Activated naive CD8-positive, alpha-beta T cell treated with anti-CD3 and anti-CD28 coated beads, Interleukin-2, amount 50 U/mL, for 24 hours (primary cell): ENCODE data around the gene TTC9C.
"Not testable (repeated sequence)": the region's sequence is repeated elsewhere in the genome, so short reads cannot be mapped to it uniquely, and the experiment has no call there.

Source experiments
- ATAC-seq: fragments of 150-1000 bp; cut with Tn5 transposase; one replicate; pipeline ENCODE4 v1.10.0; 2021
- DNase-seq: peaks from one replicate; pipeline ENCODE4 v3.0.0; 2021
- H3K27ac Mint-ChIP-seq: one replicate; pipeline ENCODE4 v1.8.0; 2021; ENCODE audit warnings: mild to moderate bottlenecking, mixed read lengths
- H3K27me3 Mint-ChIP-seq: one replicate; pipeline ENCODE4 v1.8.0; 2021; ENCODE audit warnings: mixed read lengths
- H3K36me3 Mint-ChIP-seq: one replicate; pipeline ENCODE4 v1.8.0; 2021; ENCODE audit warnings: low read depth, mixed read lengths
- H3K4me1 Mint-ChIP-seq: one replicate; pipeline ENCODE4 v1.8.0; 2021; ENCODE audit warnings: mixed read lengths
- H3K4me3 Mint-ChIP-seq: one replicate; pipeline ENCODE4 v1.8.0; 2021; ENCODE audit warnings: mild to moderate bottlenecking, moderate library complexity, mixed read lengths
- H3K9me3 Mint-ChIP-seq: one replicate; pipeline ENCODE4 v1.8.0; 2021; ENCODE audit warnings: mixed read lengths

Gene TTC9C, protein sequence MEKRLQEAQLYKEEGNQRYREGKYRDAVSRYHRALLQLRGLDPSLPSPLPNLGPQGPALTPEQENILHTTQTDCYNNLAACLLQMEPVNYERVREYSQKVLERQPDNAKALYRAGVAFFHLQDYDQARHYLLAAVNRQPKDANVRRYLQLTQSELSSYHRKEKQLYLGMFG

GRCh38 chr11:62728171-62728988, at the start of gene TTC9C:
TTC9C (plus strand) TSS chr11:62728486; CDS start chr11:62728849, 363 bp downstream.
- Mint-ChIP-seq H3K9me3 (no peaks in the 10 kb centered on the region), H3K4me1 (peaks cover 53% of the 10 kb centered on the region), H3K4me3 (peak within 1 kb of the TSS; percentile 88), H3K27ac (peak within 1 kb of the TSS; percentile 98), H3K36me3 (peaks cover 47% of the 10 kb centered on the region), H3K27me3 (peaks cover 4% of the 10 kb centered on the region)
- peak; percentile 84 for DNase-seq
- ATAC-seq = peak; percentile 24

DNA sequence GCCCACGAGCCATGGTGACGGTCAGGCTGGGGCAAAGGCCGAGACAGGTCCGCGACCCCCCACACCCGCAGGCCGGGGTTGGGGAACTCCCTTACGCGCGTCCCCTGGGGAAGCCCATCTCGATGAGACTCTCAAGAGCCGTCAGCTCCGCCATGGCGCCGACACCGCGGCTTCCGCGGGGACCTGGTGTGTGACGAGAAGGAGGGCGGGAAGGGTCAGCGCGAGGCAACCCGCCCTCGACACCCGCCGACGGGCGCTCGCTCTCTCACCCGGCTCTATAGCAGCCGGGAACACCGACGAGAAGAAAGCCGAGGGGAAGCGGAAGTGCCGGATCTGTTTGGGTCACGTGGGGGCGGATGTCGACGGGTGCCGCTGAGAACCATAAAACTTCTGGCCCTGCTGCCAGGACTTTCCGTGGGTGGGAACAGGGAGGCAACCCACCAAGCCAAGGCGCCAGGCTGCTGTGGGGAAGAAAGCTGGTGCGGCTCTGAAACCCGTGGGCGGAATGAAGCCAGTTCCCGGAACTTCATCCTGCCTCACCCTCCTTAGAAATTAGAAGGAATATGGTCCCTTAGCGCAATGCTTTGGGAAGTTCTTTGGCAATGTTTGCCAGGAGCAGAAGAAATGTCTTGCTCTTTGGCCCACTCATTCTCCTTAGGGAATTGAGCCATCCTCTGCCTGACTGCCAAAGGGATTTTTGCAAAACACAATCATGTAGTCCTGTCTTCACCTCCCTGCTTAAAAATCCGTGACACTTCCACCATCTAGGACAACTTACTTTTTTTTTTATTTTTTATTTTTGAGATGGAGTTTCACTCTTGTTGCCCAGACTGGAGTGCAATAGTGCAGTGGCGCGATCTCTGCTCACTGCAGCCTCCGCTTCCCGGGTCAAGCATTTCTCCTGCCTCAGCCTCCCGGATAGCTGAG, 49.3 kb upstream of the TTC9C start, which contains the start of gene UBXN1:
Gene UBXN1, minus strand, starts transcription at position 304 of the 927 bp plus-strand sequence. Its CDS starts 150 bp downstream, at position 154.
- Mint-ChIP-seq H3K9me3 (no peaks in the 10 kb centered on the region), H3K4me1 (peaks cover 42% of the 10 kb centered on the region), H3K27me3 (no peaks in the 10 kb centered on the region), H3K36me3 (peaks cover 24% of the 10 kb centered on the region), H3K4me3 (peak within 1 kb of the TSS; percentile 86), H3K27ac (peak within 1 kb of the TSS; percentile 93)
- ATAC-seq (peak; percentile 79), DNase-seq (peak; percentile 89)

GRCh38 chr11:62680825-62681240, 47.5 kb upstream of the TTC9C start:
- peak; percentile 86 for ATAC-seq
- no peaks in the 10 kb centered on the region for H3K27me3 Mint-ChIP-seq
- H3K27ac Mint-ChIP-seq = peak overlapping the region; percentile 56
- H3K4me3 Mint-ChIP-seq = no peak overlapping the region
- peaks cover 18% of the 10 kb centered on the region for H3K36me3 Mint-ChIP-seq
- DNase-seq = no peak
- peaks cover 40% of the 10 kb centered on the region for H3K4me1 Mint-ChIP-seq
- H3K9me3 Mint-ChIP-seq = no peaks in the 10 kb centered on the region

DNA sequence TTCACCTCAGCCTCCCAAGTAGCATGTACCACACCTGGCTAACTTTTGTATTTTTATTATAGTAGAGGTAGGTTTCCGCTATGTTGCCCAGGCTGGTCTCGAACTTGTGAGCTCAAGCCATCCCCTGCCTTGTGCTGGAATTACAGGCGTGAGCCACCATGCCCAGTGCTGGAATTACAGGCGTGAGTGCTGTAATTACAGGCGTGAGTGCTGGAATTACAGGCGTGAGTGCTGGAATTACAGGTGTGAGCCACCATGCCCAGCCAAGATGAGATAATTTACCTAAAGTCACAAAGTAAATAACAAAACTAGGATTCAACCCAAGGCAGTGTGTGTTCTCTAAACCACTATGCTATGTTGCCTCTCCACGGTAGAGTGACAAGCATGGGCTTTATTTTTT, 45.8 kb upstream of the TTC9C start:
- Mint-ChIP-seq H3K36me3 (peaks cover 8% of the 10 kb centered on the region), H3K27me3 (peaks cover 4% of the 10 kb centered on the region), H3K4me3 (no peak overlapping the region), H3K4me1 (peaks cover 28% of the 10 kb centered on the region), H3K9me3 (no peaks in the 10 kb centered on the region), H3K27ac (no peak overlapping the region)
- ATAC-seq (no peak), DNase-seq (no peak)

- no peak overlapping the region for H3K27ac Mint-ChIP-seq
- no peaks in the 10 kb centered on the region for H3K9me3 Mint-ChIP-seq
Observed at GRCh38 chr11:62687508-62688396, 40.5 kb upstream of the TTC9C start.

GRCh38 chr11:62688491-62688890, 39.8 kb upstream of the TTC9C start:
- H3K27ac Mint-ChIP-seq = no peak overlapping the region
- H3K4me1 Mint-ChIP-seq = no peaks in the 10 kb centered on the region
- H3K4me3 Mint-ChIP-seq = no peak overlapping the region
- peaks cover 8% of the 10 kb centered on the region for H3K27me3 Mint-ChIP-seq
- DNase-seq (no peak), ATAC-seq (no peak)
- no peaks in the 10 kb centered on the region for H3K9me3 Mint-ChIP-seq
- H3K36me3 Mint-ChIP-seq = peaks cover 24% of the 10 kb centered on the region

More at GRCh38 chr11:62687508-62688396, 40.5 kb upstream of the TTC9C start:
- Mint-ChIP-seq H3K27me3 (peaks cover 8% of the 10 kb centered on the region), H3K4me3 (no peak overlapping the region), H3K36me3 (peaks cover 22% of the 10 kb centered on the region), H3K4me1 (no peaks in the 10 kb centered on the region)
- ATAC-seq (no peak), DNase-seq (no peak)

DNA sequence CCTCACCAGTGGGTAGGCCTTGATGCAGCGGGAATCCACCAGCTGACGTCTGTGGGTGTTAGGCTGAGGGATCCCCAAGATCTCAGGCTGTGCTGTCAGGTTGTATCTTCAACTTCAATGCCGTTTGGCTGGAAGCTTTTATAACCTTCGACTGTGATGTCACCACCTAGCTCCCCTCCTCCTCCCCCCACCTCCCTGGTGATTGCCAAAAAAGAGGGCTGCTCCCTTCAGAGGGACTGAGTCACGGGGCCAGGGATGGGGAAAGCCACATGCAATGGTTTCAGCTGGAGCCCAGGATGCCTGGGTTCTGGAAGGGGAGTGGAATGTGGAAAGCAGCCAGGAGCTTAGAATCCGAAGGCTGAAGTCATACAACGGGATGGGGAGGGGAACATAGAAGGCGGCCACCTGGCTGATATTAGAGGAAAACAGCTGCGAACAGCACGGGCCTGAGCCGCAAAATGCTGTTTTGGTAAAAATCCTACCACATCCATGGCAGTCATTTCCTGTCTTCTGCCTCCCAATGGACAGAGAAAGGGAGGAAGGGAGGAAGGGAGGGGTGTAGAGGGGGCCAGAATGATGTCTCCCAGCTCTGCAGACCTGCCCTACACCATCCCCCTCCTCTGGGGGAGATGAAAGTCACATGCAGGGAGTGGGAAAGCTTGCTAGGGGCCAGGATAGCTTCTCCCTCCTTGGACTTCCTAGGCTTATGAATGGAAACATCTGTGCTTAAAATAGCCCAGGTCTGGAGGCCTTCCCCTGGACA, 38.7 kb upstream of the TTC9C start, which contains the start of gene LRRN4CL:
Gene LRRN4CL, minus strand, starts transcription at position 110 of the 763 bp plus-strand sequence. CDS start 1,022 bp downstream, outside the sequence.
- H3K4me3 Mint-ChIP-seq = no peak within 1 kb of the TSS

DNA sequence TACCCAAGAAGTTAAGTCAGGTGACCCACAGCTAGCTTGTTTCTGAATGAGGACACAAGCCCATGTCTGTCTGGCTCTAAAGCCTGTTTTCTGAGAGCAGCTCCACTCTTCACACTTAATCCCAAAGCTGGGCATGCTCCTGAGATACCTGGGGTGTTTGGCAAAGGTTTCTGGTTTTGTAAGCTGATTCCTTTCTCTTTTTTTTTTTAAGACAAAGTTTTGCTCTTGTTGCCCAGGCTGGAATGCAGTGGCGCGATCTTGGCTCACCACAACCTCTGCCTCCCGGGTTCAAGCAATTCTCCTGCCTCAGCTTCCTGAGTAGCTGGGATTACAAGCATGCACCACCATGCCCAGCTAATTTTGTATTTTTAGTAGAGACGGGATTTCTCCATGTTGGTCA, 34.7 kb upstream of the TTC9C start:
- peaks cover 26% of the 10 kb centered on the region for H3K36me3 Mint-ChIP-seq
- H3K4me1 Mint-ChIP-seq, H3K9me3 Mint-ChIP-seq, ATAC-seq, H3K27ac Mint-ChIP-seq, DNase-seq, H3K27me3 Mint-ChIP-seq, H3K4me3 Mint-ChIP-seq: not testable (repeated sequence)

More for the DNA sequence above, 38.7 kb upstream of the TTC9C start, which contains the start of gene LRRN4CL:
- H3K9me3 Mint-ChIP-seq = no peaks in the 10 kb centered on the region
- peaks cover 24% of the 10 kb centered on the region for H3K36me3 Mint-ChIP-seq
- H3K27ac Mint-ChIP-seq = no peak within 1 kb of the TSS
- peaks cover 8% of the 10 kb centered on the region for H3K27me3 Mint-ChIP-seq
- ATAC-seq (no peak), DNase-seq (no peak)
- H3K4me1 Mint-ChIP-seq = peaks cover under 1% of the 10 kb centered on the region

DNA sequence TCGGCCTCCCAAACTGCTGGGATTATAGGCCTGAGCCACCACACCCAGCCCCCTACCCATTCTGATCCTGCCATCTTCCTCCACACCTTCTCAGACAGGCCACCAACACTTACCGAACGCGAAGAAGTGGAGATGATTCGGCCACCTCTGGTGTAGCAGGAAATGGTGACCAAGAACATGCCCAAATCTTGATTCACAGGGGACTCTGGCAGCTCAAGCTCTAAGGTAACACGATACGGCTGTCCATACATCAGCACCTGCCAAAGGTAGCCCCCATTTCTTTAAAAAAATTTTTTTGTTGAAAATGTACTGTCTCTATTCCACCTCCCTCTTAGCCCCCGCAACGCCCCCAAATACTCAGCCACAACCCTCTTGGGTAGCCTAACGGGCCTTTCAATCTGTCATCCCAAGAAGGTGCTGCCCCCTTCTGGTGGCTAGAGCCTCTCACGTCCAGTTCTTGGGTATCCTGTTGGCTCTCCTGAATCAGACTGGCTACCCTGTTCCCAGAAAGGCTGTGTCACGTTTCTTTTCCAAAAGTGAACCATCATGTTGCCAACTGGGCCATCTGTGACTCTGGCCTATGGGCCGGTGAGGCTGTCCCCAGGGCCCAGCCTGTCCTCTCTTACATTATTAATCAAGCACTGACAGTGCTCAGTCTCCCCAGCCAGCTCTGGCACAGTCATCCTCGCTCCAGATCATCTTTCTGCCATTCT, 33.7 kb upstream of the TTC9C start:
- peak; percentile 74 for ATAC-seq
- no peak overlapping the region for H3K4me3 Mint-ChIP-seq
- H3K4me1 Mint-ChIP-seq = peaks cover 3% of the 10 kb centered on the region
- no peaks in the 10 kb centered on the region for H3K27me3 Mint-ChIP-seq
- H3K9me3 Mint-ChIP-seq = no peaks in the 10 kb centered on the region
- H3K36me3 Mint-ChIP-seq = peaks cover 22% of the 10 kb centered on the region
- H3K27ac Mint-ChIP-seq = peak overlapping the region; percentile 58
- DNase-seq = peak; percentile 79

DNA sequence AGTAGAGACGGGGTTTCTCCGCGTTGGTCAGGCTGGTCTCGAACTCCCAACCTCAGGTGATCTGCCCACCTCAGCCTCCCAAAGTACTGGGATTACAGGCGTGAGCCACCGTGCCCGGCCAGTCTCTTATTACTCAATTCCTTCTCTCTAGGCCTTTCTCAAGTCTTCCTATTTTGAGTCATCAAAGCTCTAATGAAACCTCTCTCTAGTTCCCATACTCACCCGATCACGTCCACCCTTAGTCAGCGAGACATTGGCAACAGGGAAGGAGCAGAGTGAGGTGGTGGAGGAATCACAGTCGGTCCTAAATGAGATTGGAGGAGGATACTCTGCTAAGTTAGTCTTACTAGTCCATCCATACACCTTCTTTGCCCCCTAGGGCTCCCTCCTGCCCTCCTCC, 26.0 kb upstream of the TTC9C start:
- DNase-seq (no peak), ATAC-seq (no peak)
- H3K27ac Mint-ChIP-seq = no peak overlapping the region
- H3K36me3 Mint-ChIP-seq = peaks cover 16% of the 10 kb centered on the region
- H3K9me3 Mint-ChIP-seq = no peaks in the 10 kb centered on the region
- peaks cover 20% of the 10 kb centered on the region for H3K4me1 Mint-ChIP-seq
- H3K27me3 Mint-ChIP-seq = no peaks in the 10 kb centered on the region
- no peak overlapping the region for H3K4me3 Mint-ChIP-seq

DNA sequence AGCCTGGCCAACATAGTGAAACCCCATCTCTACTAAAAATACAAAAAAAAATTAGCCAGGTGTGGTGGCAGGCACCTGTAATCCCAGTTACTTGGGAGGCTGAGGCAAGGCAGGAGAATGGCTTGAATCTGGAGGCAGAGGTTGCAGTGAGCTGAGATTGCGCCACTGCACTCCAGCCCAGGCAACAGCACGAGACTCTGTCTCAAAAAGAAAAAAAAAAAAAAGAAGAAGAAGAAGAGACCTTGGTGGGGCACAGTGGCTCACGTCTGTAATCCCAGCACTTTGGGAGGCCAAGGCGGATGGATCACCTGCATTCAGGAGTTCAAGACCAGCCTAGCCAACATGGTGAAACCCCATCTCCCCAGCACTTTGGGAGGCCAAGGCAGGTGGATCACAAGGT, 24.4 kb upstream of the TTC9C start:
- H3K4me3 Mint-ChIP-seq = not testable (repeated sequence)

DNA sequence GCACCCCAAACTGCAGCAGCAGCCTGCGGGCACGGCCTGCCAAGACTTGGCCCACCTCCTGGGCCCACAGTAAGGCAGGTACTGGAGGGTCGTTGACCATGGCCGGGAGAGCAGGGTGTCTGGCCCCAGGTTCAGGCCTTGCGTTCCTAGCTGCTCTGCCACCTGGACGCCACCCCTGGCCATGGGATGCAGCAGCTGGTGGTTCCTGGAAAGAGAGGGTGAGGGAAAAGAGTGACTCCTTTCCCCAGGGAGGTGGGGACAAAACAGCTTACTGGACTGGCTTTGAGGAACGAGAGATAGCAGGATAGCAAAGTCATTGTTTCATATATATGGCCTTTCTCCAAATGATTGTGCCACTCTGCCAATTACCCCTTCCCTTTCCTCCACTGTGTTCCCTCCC, 22.9 kb upstream of the TTC9C start:
- Mint-ChIP-seq H3K36me3 (peaks cover 28% of the 10 kb centered on the region), H3K9me3 (no peaks in the 10 kb centered on the region), H3K27me3 (no peaks in the 10 kb centered on the region), H3K4me3 (peak overlapping the region; percentile 85), H3K4me1 (peaks cover 50% of the 10 kb centered on the region), H3K27ac (peak overlapping the region; percentile 58)
- no peak for DNase-seq
- no peak for ATAC-seq

More for the DNA sequence above, 24.4 kb upstream of the TTC9C start:
- H3K9me3 Mint-ChIP-seq, H3K27me3 Mint-ChIP-seq, ATAC-seq, H3K27ac Mint-ChIP-seq, DNase-seq: not testable (repeated sequence)
- Mint-ChIP-seq H3K4me1 (peaks cover 37% of the 10 kb centered on the region), H3K36me3 (peaks cover 21% of the 10 kb centered on the region)
